Heart left ventricle (tissue), 16 donors: ENCODE measurements around the gene SH3PXD2A. TPM values are rescaled to one million over a fixed set of nuclear protein-coding genes. Genes with fewer than 3 reads are reported as not detected.
A peak's percentile ranks its signal among the peaks of the same experiment; 100 is the strongest.

Experiments
- ATAC-seq, 4 donors: fragments of 200-7000 bp; cut with Tn5 transposase; one replicate each; pipeline ENCODE4 v1.9.1; 2020 to 2022; ENCODE audit warnings: moderate library complexity in 4 of 4, mild to moderate bottlenecking in 3 of 4, moderate number of reproducible peaks in 1 of 4
- DNase-seq, 5 donors: peaks; one replicate each; pipeline ENCODE4 v3.0.0-alpha.2; 2020
- H3K27ac ChIP-seq, 12 donors: fragments of 200-600 bp; sonication (generic) in 4 of 12; one replicate each; pipeline versions ENCODE4 v1.5.0 to v1.8.0; 2016 to 2022; ENCODE audit warnings: mild to moderate bottlenecking in 2 of 12
- H3K27me3 ChIP-seq, 9 donors: fragments of 200-600 bp; sonication (generic) in 2 of 9; one replicate each; pipeline versions ENCODE4 v1.5.1 to v1.8.0; 2016 to 2022; ENCODE audit warnings: mild to moderate bottlenecking in 3 of 9
- H3K36me3 ChIP-seq, 9 donors: fragments of 200-600 bp; sonication (generic) in 2 of 9; one replicate each; pipeline versions ENCODE4 v1.5.0 to v1.8.0; 2018 to 2022; ENCODE audit warnings: mild to moderate bottlenecking in 2 of 9
- H3K4me1 ChIP-seq, 12 donors: fragments of 200-600 bp; sonication (generic) in 4 of 12; one replicate each; pipeline versions ENCODE4 v1.5.0 to v1.8.0; 2016 to 2022; ENCODE audit warnings: mild to moderate bottlenecking in 3 of 12
- H3K4me3 ChIP-seq, 12 donors: fragments of 200-600 bp; sonication (generic) in 4 of 12; one replicate each; pipeline versions ENCODE4 v1.5.0 to v1.8.0; 2017 to 2022; ENCODE audit warnings: mild to moderate bottlenecking in 9 of 12, moderate library complexity in 4 of 12
- H3K9me3 ChIP-seq, 12 donors: fragments of 200-600 bp; sonication (generic) in 4 of 12; one replicate each; pipeline versions ENCODE4 v1.5.0 to v1.8.0; 2016 to 2022; ENCODE audit warnings: mild to moderate bottlenecking in 1 of 12
- CTCF ChIP-seq, 12 donors: fragments of 200-600 bp; sonication (generic) in 4 of 12; IDR thresholded peaks; one replicate each; pipeline versions ENCODE4 v1.5.0 to v1.8.0; 2018 to 2022; ENCODE audit warnings: antibody characterized with exemption in 12 of 12, mild to moderate bottlenecking in 5 of 12
- POLR2A ChIP-seq, 2 donors: fragments of 450-650 bp; IDR thresholded peaks; one replicate each; pipeline ENCODE4 v1.6.1; 2017; ENCODE audit warnings: antibody characterized with exemption in 2 of 2, mild to moderate bottlenecking in 2 of 2, moderate library complexity in 2 of 2
- WGBS, 4 donors: extraction: QIAGEN DNeasy Blood & Tissue Kit in 2 of 4; methylation state at CpG; one replicate each; pipeline versions ENCODE4 v1.1.5 to v1.1.7; 2013 to 2018; 5-methylcytosine and 5-hydroxymethylcytosine counted together
- intact Hi-C, 10 donors: fragments of 100-400 bp; cut with DNase I; formaldehyde crosslinking; loops; one replicate each; pipeline versions ENCODE4 v1.11.1 to v1.14.2; 2022
- polyA plus RNA-seq, 2 donors: library from polyadenylated mRNA; stranded (reverse); fragments of 200-250 nt; gene quantifications; one replicate each; pipeline ENCODE4 v1.2.3, GENCODE V29; 2013
- total RNA-seq, 9 donors: library from RNA; depleted of rRNA in 2 of 9; stranded (reverse); fragments of >200 nt in 2 of 9; fragmentation: NEBNext Ultra II Directional in 3 of 9; extraction: Animal tissue kit (Norgen Biotek cat#: 25700) in 3 of 9; gene quantifications; one replicate each; pipeline versions ENCODE4 v1.1.0 to v1.2.4, GENCODE V29; 2016 to 2023
- donor health status: ischemic (EF 13 %, LVEDD 7.1; RV severe dilation, severe dysfunction).
- donor health status: healthy with polysubstance abuse.
- donor health status: DM: no; HTN: yes; CAD: no.
- donor health status: DM: no; HTN: no; CAD: no.
- donor health status: ischemic (EF 25% LVEDD 6.9; RV normal size, moderate dysfunction).
- donor health status: ischemic (EF 25% LVEDD 5.7; RV mildly dilated, moderate dysfunction).
- donor health status: healthy.
- donor health status: DM: yes; HTN: yes; CAD: no.
- donor health status: ischemic (EF 35%, LVEDD 5.7; RV mildly dilated, moderate dysfunction).
- donor health status: nonischemic (EF 11% LVEDD 7.7; RV severe dilation, severe dysfunction).
- donor health status: DM: yes; HTN: yes; CAD: no.
- donor health status: PGD.
- donor health status: ischemic (EF 29% LVEDD 5.4; RV normal size, mild dysfunction).
- donor health status: nonischemic (EF 23%, LVEDD 6.1; RV moderate dilation, normal function).

Gene SH3PXD2A
- total and polyA plus RNA-seq, 11 donors = 11.8 to 43.4 (median 31.1) TPM

DNA sequence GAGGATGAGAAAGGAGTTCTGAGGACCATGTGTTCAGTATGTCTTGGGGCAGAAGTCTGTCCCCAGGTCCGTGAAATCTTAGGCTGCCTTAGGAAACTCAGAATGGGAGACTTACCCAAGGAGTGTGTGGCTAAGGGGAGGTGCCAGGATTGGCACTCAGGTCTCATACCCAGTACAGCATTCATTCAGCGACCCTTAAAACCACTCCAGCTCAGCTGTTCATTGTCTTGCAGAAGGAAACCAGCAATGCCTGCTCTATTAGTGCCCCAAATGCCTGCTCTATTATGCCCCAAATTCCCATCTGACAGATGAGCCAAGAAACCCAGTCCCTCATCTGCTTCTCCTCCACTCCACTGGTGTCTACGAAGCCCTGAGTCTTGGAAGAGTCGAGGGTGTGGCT, 214.1 kb downstream of the SH3PXD2A start:
- DNase-seq (no peak), ATAC-seq (no peak)
- intact Hi-C loops = no loop called here
- Histone ChIP-seq H3K9me3 (no peaks in the 10 kb centered on the region), H3K27me3 (no peaks in the 10 kb centered on the region), H3K4me3 (no peak overlapping the region), H3K27ac (peak overlapping the region in 6 of 12 donors; percentile 13 to 72 (median 56)), H3K36me3 (peaks cover 0 to 11% (median 0%) of the 10 kb centered on the region in 9 donors), H3K4me1 (peaks cover 18 to 71% (median 62%) of the 10 kb centered on the region in 12 donors)
- TF ChIP-seq CTCF (IDR thresholded peaks at IDR 0.05) (no peak), POLR2A (IDR thresholded peaks at IDR 0.05) (no peak)
- WGBS, 4 donors = 86 to 90% (median 88%) methylated on average over 4 of the region's 4 CpGs

DNA sequence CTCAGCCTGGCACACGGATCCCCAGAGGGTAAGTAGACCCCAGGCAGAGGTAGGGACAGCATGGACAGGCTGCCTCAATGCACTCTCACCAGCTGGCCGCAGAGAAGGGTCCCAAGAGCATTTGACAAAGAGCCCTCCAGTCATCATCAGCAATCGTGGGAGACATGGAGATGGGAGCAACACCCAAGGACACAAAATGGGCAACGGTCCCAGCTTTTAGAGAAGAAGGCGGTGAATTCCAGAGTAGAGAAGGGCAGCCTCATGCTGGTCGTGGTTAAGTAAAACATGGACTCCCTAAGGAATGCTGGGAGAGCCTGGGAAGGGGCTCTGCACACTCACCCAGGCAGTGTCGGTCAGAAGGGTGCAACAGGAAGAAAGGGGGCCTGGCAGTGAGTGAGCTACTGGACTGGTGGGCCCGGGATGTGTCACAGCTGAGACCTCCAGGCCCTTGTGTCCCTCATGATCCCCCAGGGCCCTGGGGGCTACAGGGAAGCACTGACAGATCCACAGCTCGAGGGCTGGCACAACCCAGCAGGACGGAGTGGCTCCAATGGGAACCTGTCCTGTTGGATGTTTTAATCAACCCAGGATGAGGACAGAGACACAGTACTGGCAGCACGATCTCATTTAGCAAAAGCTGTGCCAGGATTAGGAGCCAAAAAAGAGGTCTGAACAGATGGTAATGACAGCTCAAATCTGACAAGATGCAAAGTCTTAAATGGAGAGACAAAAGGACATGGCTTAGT, 214.8 kb downstream of the SH3PXD2A start:
- DNase-seq (peak in 1 of 5 donors; percentile 58), ATAC-seq (peak; percentile 22 to 48 (median 28))
- Histone ChIP-seq H3K9me3 (no peaks in the 10 kb centered on the region), H3K4me1 (peaks cover 18 to 71% (median 61%) of the 10 kb centered on the region in 12 donors), H3K36me3 (peaks cover 0 to 11% (median 0%) of the 10 kb centered on the region in 9 donors), H3K4me3 (no peak overlapping the region), H3K27me3 (no peaks in the 10 kb centered on the region), H3K27ac (peak overlapping the region in 8 of 12 donors; percentile 25 to 72 (median 57))
- intact Hi-C loops = no loop called here
- TF ChIP-seq CTCF (IDR thresholded peaks at IDR 0.05) (no peak), POLR2A (IDR thresholded peaks at IDR 0.05) (no peak)
- 43 to 46% (median 44%) methylated on average over 11 of the region's 11 CpGs for WGBS, 4 donors

DNA sequence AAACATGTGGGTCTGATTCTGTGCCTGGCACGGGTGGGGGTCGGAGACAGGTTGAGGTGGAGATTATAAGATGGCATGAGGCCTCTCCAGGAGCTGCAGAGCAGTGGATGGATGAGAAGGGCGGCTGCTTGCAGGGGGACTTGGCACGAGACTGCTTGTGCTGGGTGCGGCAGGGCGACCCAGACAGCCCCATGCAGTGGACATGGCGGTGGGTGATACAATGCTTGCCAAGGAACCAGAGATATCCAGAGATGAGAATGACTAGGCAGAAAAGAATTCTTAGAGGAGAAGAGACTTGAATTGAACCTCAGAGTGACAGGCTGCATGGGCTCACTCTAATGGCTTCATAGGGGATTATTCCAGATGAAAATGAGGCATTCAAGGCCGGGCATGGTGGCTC, 216.4 kb downstream of the SH3PXD2A start:
- no peak for TF ChIP-seq POLR2A (IDR thresholded peaks at IDR 0.05)
- no peak for TF ChIP-seq CTCF (IDR thresholded peaks at IDR 0.05)
- 72 to 87% (median 85%) methylated on average over 8 of the region's 8 CpGs for WGBS, 4 donors
- no peak overlapping the region for H3K4me3 ChIP-seq
- H3K4me1 ChIP-seq = peaks cover 18 to 68% (median 52%) of the 10 kb centered on the region in 12 donors
- peak overlapping the region in 11 of 12 donors; percentile 63 to 90 (median 80) for H3K27ac ChIP-seq
- no peaks in the 10 kb centered on the region for H3K9me3 ChIP-seq
- peaks cover 0 to 11% (median 0%) of the 10 kb centered on the region in 9 donors for H3K36me3 ChIP-seq
- intact Hi-C loops = no loop called here
- no peaks in the 10 kb centered on the region for H3K27me3 ChIP-seq
- ATAC-seq (no peak), DNase-seq (peak in 1 of 5 donors; percentile 31)

- 39 to 50% (median 48%) methylated on average over 15 to 19 of the region's 19 CpGs for WGBS, 4 donors
- Histone ChIP-seq H3K4me3 (peak overlapping the region in 2 of 12 donors; percentile 14 to 18), H3K4me1 (peaks cover 18 to 68% (median 52%) of the 10 kb centered on the region in 12 donors), H3K9me3 (no peaks in the 10 kb centered on the region), H3K36me3 (peaks cover 0 to 15% (median 0%) of the 10 kb centered on the region in 9 donors), H3K27me3 (no peaks in the 10 kb centered on the region), H3K27ac (peak overlapping the region; percentile 42 to 90 (median 79))
- DNase-seq (peak; percentile 69 to 93 (median 87)), ATAC-seq (peak; percentile 68 to 90 (median 82))
- TF ChIP-seq POLR2A (IDR thresholded peaks at IDR 0.05) = no peak
- no peak for TF ChIP-seq CTCF (IDR thresholded peaks at IDR 0.05)
- intact Hi-C loops = loop anchor here in 1 of 10 donors (2.0 kb wide), 1 partner anchor 19 kb away; no protein-coding TSS in a partner anchor
Observed at GRCh38 chr10:103637927-103638557, 217.3 kb downstream of the SH3PXD2A start.
